Stimulated activated CD4-positive, alpha-beta T cell treated with anti-CD3 and anti-CD28 coated beads, TNF-alpha, amount 100 ng/mL, for 48 hours (primary cell): ENCODE measurements around the gene SERPINB8.
"Not testable (repeated sequence)": the region's sequence is repeated elsewhere in the genome, so short reads cannot be mapped to it uniquely, and the experiment has no call there.

Experiments used
- DNase-seq, 3 donors: peaks; one replicate each; pipeline ENCODE4 v3.0.0-alpha.2; 2020; ENCODE audit warnings: low read depth in 3 of 3

Gene SERPINB8

GRCh38 chr18:63969942-63970808, at the start of gene SERPINB8:
Gene SERPINB8 (plus strand): TSS chr18:63970081. CDS start chr18:63978309, 8,228 bp downstream.
- peak; percentile 67 to 72 (median 67) for DNase-seq

- DNase-seq: no peak
Measured at GRCh38 chr18:63922049-63922448, 47.8 kb upstream of the SERPINB8 start.

GRCh38 chr18:63924551-63924950, 45.3 kb upstream of the SERPINB8 start:
- no peak for DNase-seq

- no peak for DNase-seq
Measured at GRCh38 chr18:63928331-63928730, 41.5 kb upstream of the SERPINB8 start.

- DNase-seq: not testable (repeated sequence)
Measured at GRCh38 chr18:63929369-63929768, 40.5 kb upstream of the SERPINB8 start.

GRCh38 chr18:63930773-63931354, 39.0 kb upstream of the SERPINB8 start:
- no peak for DNase-seq

GRCh38 chr18:63936156-63936931, 33.5 kb upstream of the SERPINB8 start:
- DNase-seq: peak in 2 of 3 donors; percentile 34 to 39

GRCh38 chr18:63936932-63937393, 32.9 kb upstream of the SERPINB8 start:
- DNase-seq: no peak

- DNase-seq: no peak
Measured at GRCh38 chr18:63940008-63940407, 29.9 kb upstream of the SERPINB8 start.

GRCh38 chr18:63940543-63941050, 29.3 kb upstream of the SERPINB8 start:
- DNase-seq: not testable (repeated sequence)

GRCh38 chr18:63947051-63947790, 22.7 kb upstream of the SERPINB8 start:
- no peak for DNase-seq

- DNase-seq: peak; percentile 43 to 47 (median 44)
Measured at GRCh38 chr18:63949068-63949737, 20.7 kb upstream of the SERPINB8 start, which contains the start of gene HMSD. Gene HMSD (plus strand): TSS chr18:63949301. CDS start chr18:63953456, 4,155 bp downstream.

GRCh38 chr18:63951302-63951705, 18.6 kb upstream of the SERPINB8 start:
- DNase-seq: no peak

GRCh38 chr18:63953811-63954210, 16.1 kb upstream of the SERPINB8 start:
- no peak for DNase-seq

- DNase-seq: no peak
Measured at GRCh38 chr18:63956755-63957154, 13.1 kb upstream of the SERPINB8 start.

GRCh38 chr18:63960891-63961290, 9.0 kb upstream of the SERPINB8 start:
- DNase-seq: no peak

- no peak for DNase-seq
Measured at GRCh38 chr18:63961435-63961980, 8.4 kb upstream of the SERPINB8 start.

GRCh38 chr18:63962137-63962536, 7.7 kb upstream of the SERPINB8 start:
- no peak for DNase-seq

- no peak for DNase-seq
Measured at GRCh38 chr18:63963615-63964256, 6.1 kb upstream of the SERPINB8 start.

- no peak for DNase-seq
Measured at GRCh38 chr18:63964908-63965307, 5.0 kb upstream of the SERPINB8 start.
